Measurements from ENCODE around the gene MAD2L2.

GRCh38 chr1:11653861-11654136 is 27.1 kb downstream of the MAD2L2 start:
- TF ChIP-seq CTCF (IDR thresholded peaks at IDR 0.05; ENCODE audit: low read depth, low read length, poor library complexity, severe bottlenecking) (no peak), EZH2phosphoT487 (IDR thresholded peaks at IDR 0.05; ENCODE audit: borderline replicate concordance, low read length) (no peak)

Data from DOHH2 (cell line).